H9 (cell line): ENCODE measurements around the gene PEDS1. TPM values are rescaled to one million over a fixed set of nuclear protein-coding genes. Genes with fewer than 3 reads are reported as not detected.

Experiments
- DNase-seq: peaks from one replicate; pipeline ENCODE4 v3.0.0-alpha.2; 2017
- H2AFZ ChIP-seq: one replicate; pipeline ENCODE4 v1.6.1; 2013; ENCODE audit warnings: mild to moderate bottlenecking, low read length, control low read depth, moderate library complexity
- H2AK5ac ChIP-seq: 2 replicates; pipeline ENCODE4 v1.6.1; 2013; ENCODE audit warnings: low read length, control low read depth, mixed read lengths; ENCODE audit not compliant: insufficient read length
- H2BK120ac ChIP-seq: one replicate; pipeline ENCODE4 v1.6.1; 2013; ENCODE audit warnings: low read depth, mild to moderate bottlenecking, low read length, control low read depth, inconsistent platforms; ENCODE audit not compliant: poor library complexity, severe bottlenecking
- H2BK12ac ChIP-seq: 2 replicates; pipeline ENCODE4 v1.6.1; 2013; ENCODE audit warnings: low read length, control low read depth, mixed read lengths, low read depth; ENCODE audit not compliant: insufficient read length
- H2BK15ac ChIP-seq: 2 replicates; pipeline ENCODE4 v1.6.1; 2013; ENCODE audit warnings: low read depth, low read length, control low read depth
- H2BK20ac ChIP-seq: one replicate; pipeline ENCODE4 v1.6.1; 2013; ENCODE audit warnings: low read depth, mild to moderate bottlenecking, low read length, control low read depth, inconsistent platforms; ENCODE audit not compliant: poor library complexity, severe bottlenecking
- H2BK5ac ChIP-seq: 2 replicates; pipeline ENCODE4 v1.6.1; 2013; ENCODE audit warnings: low read length, control low read depth, mixed read lengths; ENCODE audit not compliant: insufficient read length
- H3K14ac ChIP-seq: 2 replicates; pipeline ENCODE4 v1.6.1; 2013; ENCODE audit warnings: low read length, control low read depth; ENCODE audit not compliant: insufficient read depth
- H3K18ac ChIP-seq: 2 replicates; pipeline ENCODE4 v1.6.1; 2013; ENCODE audit warnings: low read depth, mild to moderate bottlenecking, mixed read lengths, low read length, control low read depth; ENCODE audit not compliant: insufficient read length
- H3K23ac ChIP-seq: 2 replicates; pipeline ENCODE4 v1.6.1; 2013; ENCODE audit warnings: low read length, control low read depth, mixed read lengths, low read depth; ENCODE audit not compliant: insufficient read length
- H3K23me2 ChIP-seq: 2 replicates; pipeline ENCODE4 v1.6.1; 2013; ENCODE audit warnings: low read depth, mild to moderate bottlenecking, mixed read lengths, low read length, control low read depth; ENCODE audit not compliant: insufficient read length, poor library complexity, severe bottlenecking
- H3K27ac ChIP-seq: 2 replicates; pipeline ENCODE4 v1.5.1; 2013; ENCODE audit warnings: low read length, control low read depth, mixed read lengths, low read depth; ENCODE audit not compliant: insufficient read length
- H3K27me3 ChIP-seq: 2 replicates; pipeline ENCODE4 v1.6.1; 2013; ENCODE audit warnings: low read length, control low read depth, inconsistent platforms; ENCODE audit not compliant: insufficient read depth
- H3K4ac ChIP-seq: 2 replicates; pipeline ENCODE4 v1.6.1; 2013; ENCODE audit warnings: low read depth, mild to moderate bottlenecking, control low read depth, inconsistent platforms, low read length, moderate library complexity
- H3K4me1 ChIP-seq: 2 replicates; pipeline ENCODE4 v1.6.1; 2013; ENCODE audit warnings: low read length, control low read depth, inconsistent platforms; ENCODE audit not compliant: insufficient read depth
- H3K4me2 ChIP-seq: 2 replicates; pipeline ENCODE4 v1.6.1; 2013; ENCODE audit warnings: low read length, control low read depth, mixed read lengths; ENCODE audit not compliant: insufficient read length, insufficient read depth
- H3K56ac ChIP-seq: 2 replicates; pipeline ENCODE4 v1.6.1; 2013; ENCODE audit warnings: low read depth, mild to moderate bottlenecking, mixed read lengths, low read length, control low read depth; ENCODE audit not compliant: insufficient read length
- H3K79me1 ChIP-seq: 2 replicates; pipeline ENCODE4 v1.6.1; 2013; ENCODE audit warnings: low read depth, mild to moderate bottlenecking, moderate library complexity, low read length, control low read depth, inconsistent platforms; ENCODE audit not compliant: insufficient read depth, poor library complexity, severe bottlenecking
- H3K79me2 ChIP-seq: 2 replicates; pipeline ENCODE4 v1.6.1; 2013; ENCODE audit warnings: low read length, control low read depth, inconsistent platforms; ENCODE audit not compliant: insufficient read depth
- H3K9ac ChIP-seq: 2 replicates; pipeline ENCODE4 v1.6.1; 2013; ENCODE audit warnings: low read length, control low read depth, mixed read lengths; ENCODE audit not compliant: insufficient read length; ENCODE audit errors: extremely low read depth
- H3K9me3 ChIP-seq: one replicate; pipeline ENCODE4 v1.6.1; 2013; ENCODE audit warnings: low read depth, low read length, inconsistent platforms; ENCODE audit not compliant: control insufficient read depth
- H3T11ph ChIP-seq: one replicate; pipeline ENCODE4 v1.6.1; 2013; ENCODE audit warnings: mild to moderate bottlenecking, low read length, control low read depth, inconsistent platforms
- H4K20me1 ChIP-seq: one replicate; pipeline ENCODE4 v1.6.1; 2013; ENCODE audit not compliant: control insufficient read depth, insufficient read length, insufficient read depth
- H4K5ac ChIP-seq: 2 replicates; pipeline ENCODE4 v1.6.1; 2013; ENCODE audit warnings: low read depth, mild to moderate bottlenecking, mixed read lengths, low read length, control low read depth; ENCODE audit not compliant: insufficient read length
- H4K8ac ChIP-seq: replicated peaks from 2 replicates; pipeline ENCODE4 v1.6.1; 2013; ENCODE audit warnings: low read length, control low read depth, mixed read lengths, low read depth; ENCODE audit not compliant: insufficient read length
- H4K91ac ChIP-seq: 2 replicates; pipeline ENCODE4 v1.6.1; 2013; ENCODE audit warnings: low read depth, mild to moderate bottlenecking, moderate library complexity, mixed read lengths, low read length, control low read depth; ENCODE audit not compliant: insufficient read length
- H3K27ac Mint-ChIP-seq, 3 experiments: 2 replicates in 2 of 3; 3 replicates in 1 of 3; pipeline ENCODE4 v1.8.0; 2020 to 2021; ENCODE audit warnings: mixed read lengths in 3 of 3, mild to moderate bottlenecking in 1 of 3, moderate library complexity in 1 of 3
- H3K27me3 Mint-ChIP-seq: 2 replicates; pipeline ENCODE4 v1.8.0; 2021; ENCODE audit warnings: low read depth, mild to moderate bottlenecking, moderate library complexity, mixed read lengths
- H3K36me3 Mint-ChIP-seq, 3 experiments: 2 replicates in 2 of 3; 3 replicates in 1 of 3; pipeline ENCODE4 v1.8.0; 2020 to 2021; ENCODE audit warnings: low read depth in 3 of 3, mixed read lengths in 3 of 3; ENCODE audit not compliant: insufficient read depth in 1 of 3
- H3K4me1 Mint-ChIP-seq, 2 experiments: 2 replicates each; pipeline ENCODE4 v1.8.0; 2020; ENCODE audit warnings: mixed read lengths in 2 of 2
- H3K4me3 Mint-ChIP-seq, 2 experiments: 2 replicates in 1 of 2; 3 replicates in 1 of 2; pipeline ENCODE4 v1.8.0; 2020 to 2021; ENCODE audit warnings: mild to moderate bottlenecking in 2 of 2, mixed read lengths in 2 of 2, moderate library complexity in 1 of 2
- H3K9me3 Mint-ChIP-seq, 2 experiments: 2 replicates in 1 of 2; 3 replicates in 1 of 2; pipeline ENCODE4 v1.8.0; 2020; ENCODE audit warnings: mild to moderate bottlenecking in 2 of 2, mixed read lengths in 2 of 2, moderate library complexity in 1 of 2
- WGBS: extraction: QIAGEN DNeasy Blood & Tissue Kit; methylation state at CpG from one replicate; pipeline ENCODE4 v1.1.7; 2013; ENCODE audit warnings: missing lambda C conversion rate, low lambda C conversion rate, mixed read lengths; ENCODE audit not compliant: insufficient read length; ENCODE audit errors: extremely low coverage; 5-methylcytosine and 5-hydroxymethylcytosine counted together
- total RNA-seq: library from RNA; stranded (reverse); gene quantifications from 2 replicates; pipeline ENCODE4 v1.2.1, GENCODE V29; 2021
- TF ChIP-seq, protein P1 (sequence below): fragments of 200-600 bp; sonication (generic); conservative IDR thresholded peaks from 3 replicates; pipeline ENCODE4 v1.8.0; 2021; ENCODE audit warnings: antibody characterized with exemption, mild to moderate bottlenecking

PEDS1 gene
- total RNA-seq, 1 experiment from 2014 or later: 29.3 TPM

DNA sequence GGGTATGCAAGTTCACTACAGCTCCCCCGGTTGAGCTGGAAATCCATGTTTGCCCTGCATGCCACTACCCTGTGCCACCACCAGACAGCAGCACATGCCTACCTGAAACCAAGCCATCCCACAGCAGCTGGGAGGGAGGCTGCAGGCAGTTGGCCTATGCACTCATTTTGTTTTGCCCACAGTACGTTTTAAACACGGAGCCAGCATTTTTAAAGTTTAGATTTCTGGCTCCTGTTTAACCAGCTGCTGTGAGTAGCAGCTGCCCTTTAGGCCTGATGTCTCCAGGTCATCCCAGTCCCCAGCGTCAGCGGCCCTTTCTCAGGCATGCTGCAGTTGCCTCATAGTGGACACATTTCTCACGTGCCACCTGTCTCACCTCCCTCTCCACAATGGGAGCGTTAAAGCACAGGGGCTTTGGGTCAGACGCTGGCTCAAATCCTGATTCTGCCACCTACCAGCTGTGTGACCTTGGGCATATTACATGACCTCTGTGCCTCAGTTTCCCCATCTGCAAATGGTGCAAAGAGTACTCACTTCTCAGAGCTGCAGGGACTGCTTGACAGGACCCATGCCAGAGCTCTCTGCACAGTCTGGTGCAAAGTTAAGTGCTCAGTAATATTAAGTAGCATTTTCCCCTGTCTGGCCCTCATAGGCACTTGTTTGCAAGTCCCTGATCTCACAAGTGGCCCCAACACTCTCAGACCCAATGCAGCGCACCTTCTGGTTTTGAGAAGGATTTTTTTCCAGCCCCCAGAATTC, 32.4 kb downstream of the PEDS1 start:
- Mint-ChIP-seq H3K27me3 (no peaks in the 10 kb centered on the region), H3K27ac (peak overlapping the region in 1 of 3 experiments; percentile 66; a peak in 1 of 7 replicates), H3K4me1 (peaks cover 5 to 7% of the 10 kb centered on the region in 2 experiments), H3K9me3 (no peaks in the 10 kb centered on the region; a peak in 2 of 5 replicates), H3K4me3 (no peak overlapping the region), H3K36me3 (peaks cover 15 to 35% (median 35%) of the 10 kb centered on the region in 3 experiments)
- H3K4me1 ChIP-seq: no peaks in the 10 kb centered on the region
- H2BK20ac ChIP-seq: no peak overlapping the region
- no peak overlapping the region for H3T11ph ChIP-seq
- H2BK15ac ChIP-seq: no peak overlapping the region
- H2BK5ac ChIP-seq: no peak overlapping the region
- H4K20me1 ChIP-seq: no peaks in the 10 kb centered on the region
- H3K23ac ChIP-seq: no peak overlapping the region
- no peaks in the 10 kb centered on the region for H3K27me3 ChIP-seq
- WGBS: no CpG with 5 or more reads among the region's 9 CpGs
- peak; percentile 80 for DNase-seq
- no peak overlapping the region for H3K9ac ChIP-seq
- no peak overlapping the region for H3K14ac ChIP-seq
- H4K5ac ChIP-seq: no peak overlapping the region
- TF ChIP-seq, protein P1, sequence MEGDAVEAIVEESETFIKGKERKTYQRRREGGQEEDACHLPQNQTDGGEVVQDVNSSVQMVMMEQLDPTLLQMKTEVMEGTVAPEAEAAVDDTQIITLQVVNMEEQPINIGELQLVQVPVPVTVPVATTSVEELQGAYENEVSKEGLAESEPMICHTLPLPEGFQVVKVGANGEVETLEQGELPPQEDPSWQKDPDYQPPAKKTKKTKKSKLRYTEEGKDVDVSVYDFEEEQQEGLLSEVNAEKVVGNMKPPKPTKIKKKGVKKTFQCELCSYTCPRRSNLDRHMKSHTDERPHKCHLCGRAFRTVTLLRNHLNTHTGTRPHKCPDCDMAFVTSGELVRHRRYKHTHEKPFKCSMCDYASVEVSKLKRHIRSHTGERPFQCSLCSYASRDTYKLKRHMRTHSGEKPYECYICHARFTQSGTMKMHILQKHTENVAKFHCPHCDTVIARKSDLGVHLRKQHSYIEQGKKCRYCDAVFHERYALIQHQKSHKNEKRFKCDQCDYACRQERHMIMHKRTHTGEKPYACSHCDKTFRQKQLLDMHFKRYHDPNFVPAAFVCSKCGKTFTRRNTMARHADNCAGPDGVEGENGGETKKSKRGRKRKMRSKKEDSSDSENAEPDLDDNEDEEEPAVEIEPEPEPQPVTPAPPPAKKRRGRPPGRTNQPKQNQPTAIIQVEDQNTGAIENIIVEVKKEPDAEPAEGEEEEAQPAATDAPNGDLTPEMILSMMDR: peak; percentile 81
- H3K56ac ChIP-seq: no peak overlapping the region
- H4K8ac ChIP-seq: no peak overlapping the region
- H3K79me2 ChIP-seq: no peaks in the 10 kb centered on the region
- H2AFZ ChIP-seq: no peak overlapping the region
- H2BK12ac ChIP-seq: no peak overlapping the region
- H3K4me2 ChIP-seq: no peak overlapping the region
- no peaks in the 10 kb centered on the region for H3K79me1 ChIP-seq
- no peak overlapping the region for H4K91ac ChIP-seq
- no peak overlapping the region for H3K18ac ChIP-seq
- H3K27ac ChIP-seq: no peak overlapping the region
- no peak overlapping the region for H2BK120ac ChIP-seq
- no peaks in the 10 kb centered on the region for H3K23me2 ChIP-seq
- H3K9me3 ChIP-seq: no peaks in the 10 kb centered on the region
- H2AK5ac ChIP-seq: no peak overlapping the region
- H3K4ac ChIP-seq: no peak overlapping the region
